EH (cell line): ENCODE data around the gene ESYT1.

Experiments
- DNase-seq: peaks from one replicate; pipeline ENCODE4 v3.0.0-alpha.2; 2015; ENCODE audit warnings: low read depth

Gene ESYT1

DNA sequence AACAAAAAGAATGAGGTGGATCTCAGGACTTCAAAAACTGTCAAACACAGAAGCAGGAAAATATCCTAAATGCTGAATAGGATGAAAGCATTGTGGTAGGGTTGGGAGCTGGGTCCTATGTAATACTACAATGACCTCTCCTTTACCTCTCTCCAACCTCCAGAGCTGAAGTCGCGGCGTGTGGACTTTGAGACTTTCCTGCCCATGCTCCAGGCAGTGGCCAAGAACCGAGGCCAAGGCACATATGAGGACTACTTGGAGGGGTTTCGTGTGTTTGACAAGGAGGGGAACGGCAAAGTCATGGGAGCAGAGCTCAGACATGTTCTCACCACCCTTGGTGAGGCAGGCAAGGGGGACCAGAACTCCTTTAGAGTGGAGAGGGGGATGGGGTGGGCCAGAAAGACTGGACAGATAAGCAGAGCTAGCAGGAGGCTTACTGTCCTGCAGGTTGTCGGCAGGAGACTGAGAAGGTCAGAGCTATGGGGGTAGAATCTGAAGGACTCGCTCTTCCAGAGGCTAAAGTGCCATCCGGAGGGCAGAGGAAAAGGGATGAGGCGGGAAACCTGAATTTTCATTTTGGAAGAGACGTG lies 27.3 kb downstream of the ESYT1 start:
- no peak for DNase-seq

DNA sequence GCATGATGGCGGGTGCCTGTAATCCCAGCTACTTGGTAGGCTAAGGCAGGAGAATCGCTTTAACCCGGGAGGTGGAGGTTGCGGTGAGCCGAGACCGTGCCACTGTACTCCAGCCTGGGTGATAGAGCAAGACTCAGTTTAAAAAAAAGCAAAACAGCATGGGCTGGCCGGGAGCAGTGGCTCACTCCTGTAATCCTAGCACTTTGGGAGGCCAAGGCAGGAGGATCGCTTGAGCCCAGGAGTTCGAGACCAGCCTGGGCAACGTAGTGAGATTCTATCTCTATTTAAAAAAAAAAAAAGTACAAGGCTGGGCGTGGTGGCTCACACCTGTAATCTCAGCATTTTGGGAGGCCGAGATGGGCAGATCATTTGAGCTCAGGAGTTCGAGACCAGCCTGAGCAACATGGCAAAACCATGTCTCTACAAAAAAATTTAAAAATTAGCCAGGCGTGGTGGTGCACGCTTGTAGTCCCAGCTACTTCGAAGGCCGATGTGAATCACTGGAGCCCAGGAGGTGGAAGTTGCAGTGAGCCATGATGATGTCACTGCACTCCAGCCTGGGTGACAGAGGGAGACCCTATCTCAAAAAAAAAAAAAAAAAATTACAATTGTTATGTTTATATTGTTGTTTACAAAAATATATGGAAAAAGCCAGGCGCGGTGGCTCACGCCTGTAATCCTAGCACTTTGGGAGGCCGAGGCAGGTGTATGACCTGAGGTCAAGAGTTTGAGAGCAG lies 28.6 kb downstream of the ESYT1 start:
- DNase-seq = peak; percentile 41

DNA sequence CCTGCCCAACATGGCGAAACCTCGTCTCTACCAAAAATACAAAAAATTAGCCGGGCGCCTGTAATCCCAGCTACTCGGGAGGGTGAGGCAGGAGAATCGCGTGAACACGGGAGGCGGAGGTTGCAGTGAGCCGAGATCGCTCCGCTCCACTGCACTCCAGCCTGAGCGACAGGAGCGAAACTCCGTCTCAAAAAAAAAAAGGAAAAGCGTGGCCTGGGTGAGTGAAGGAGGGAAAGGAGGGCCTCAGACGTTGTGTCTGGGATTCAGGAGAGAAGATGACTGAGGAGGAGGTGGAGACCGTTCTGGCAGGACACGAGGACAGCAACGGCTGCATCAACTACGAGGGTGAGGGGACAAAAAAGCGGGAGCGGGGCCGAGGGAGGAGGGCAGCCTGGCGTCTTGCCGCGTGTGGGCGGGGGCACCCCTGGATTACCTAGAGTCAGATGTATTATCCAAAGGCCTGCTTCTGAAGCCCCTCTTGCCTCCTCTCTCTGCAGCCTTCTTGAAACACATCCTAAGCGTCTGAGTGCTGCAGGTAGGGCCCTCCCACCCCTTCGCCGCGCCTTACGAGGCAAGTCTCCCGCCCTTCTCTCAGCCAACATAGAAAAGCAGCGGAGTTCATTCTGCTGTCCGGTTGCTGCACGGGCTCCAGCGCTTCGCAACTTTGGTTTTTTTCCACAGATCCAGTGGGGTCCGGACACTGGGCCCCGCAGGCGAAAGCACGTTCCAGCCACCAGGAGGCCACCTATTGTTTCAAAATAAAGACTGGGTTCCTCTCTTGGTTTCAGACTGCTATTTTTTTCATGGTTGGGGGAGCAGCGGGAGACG lies 29.3 kb downstream of the ESYT1 start:
- DNase-seq = peak; percentile 93

DNA sequence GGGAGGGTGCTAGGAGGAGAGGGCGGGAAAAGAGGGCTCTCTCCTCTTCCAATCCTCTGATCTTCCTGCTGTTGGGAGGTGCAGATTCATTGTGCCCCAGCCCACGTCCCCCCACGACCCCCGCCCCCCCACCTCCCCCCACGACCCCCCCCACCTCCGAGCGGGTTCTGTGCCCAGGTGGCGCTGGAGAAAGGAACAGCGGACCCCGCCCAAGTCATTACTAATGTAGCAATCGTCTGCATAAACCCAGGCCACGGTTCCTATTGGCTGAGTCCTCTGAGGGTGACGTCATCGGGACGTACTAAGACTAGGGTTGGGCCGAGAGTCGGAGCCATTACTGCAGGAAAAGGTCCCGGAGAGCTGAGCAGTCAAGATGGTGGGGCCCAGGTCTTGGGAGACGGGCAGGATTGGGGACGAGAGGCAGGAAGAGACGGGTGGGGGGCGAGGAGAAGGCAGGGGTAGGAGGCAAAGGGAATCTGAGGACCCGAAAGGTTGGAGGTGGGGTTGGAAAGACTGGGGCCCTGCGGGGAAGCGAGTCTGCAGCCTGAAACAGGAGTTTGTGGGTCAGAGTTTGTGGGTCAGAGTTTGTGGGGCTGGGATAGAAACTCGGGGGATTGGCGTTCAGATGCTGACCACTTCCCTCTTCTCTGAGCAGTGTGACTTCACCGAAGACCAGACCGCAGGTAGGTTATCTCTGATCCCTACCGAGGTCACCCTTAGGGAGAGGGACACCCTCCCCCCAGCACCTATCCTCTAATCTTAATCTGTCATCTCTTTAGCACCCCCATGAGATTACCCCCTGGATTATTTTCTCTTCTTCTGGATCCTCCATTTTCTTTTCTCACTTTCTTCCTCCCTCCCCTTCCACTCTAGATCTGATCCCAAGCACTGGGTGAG lies 30.2 kb downstream of the ESYT1 start, which contains the start of gene MYL6:
MYL6 (plus strand) TSS at position 331 of the 897 bp plus-strand sequence; CDS start at position 374, 43 bp downstream.
- peak; percentile 98 for DNase-seq

DNA sequence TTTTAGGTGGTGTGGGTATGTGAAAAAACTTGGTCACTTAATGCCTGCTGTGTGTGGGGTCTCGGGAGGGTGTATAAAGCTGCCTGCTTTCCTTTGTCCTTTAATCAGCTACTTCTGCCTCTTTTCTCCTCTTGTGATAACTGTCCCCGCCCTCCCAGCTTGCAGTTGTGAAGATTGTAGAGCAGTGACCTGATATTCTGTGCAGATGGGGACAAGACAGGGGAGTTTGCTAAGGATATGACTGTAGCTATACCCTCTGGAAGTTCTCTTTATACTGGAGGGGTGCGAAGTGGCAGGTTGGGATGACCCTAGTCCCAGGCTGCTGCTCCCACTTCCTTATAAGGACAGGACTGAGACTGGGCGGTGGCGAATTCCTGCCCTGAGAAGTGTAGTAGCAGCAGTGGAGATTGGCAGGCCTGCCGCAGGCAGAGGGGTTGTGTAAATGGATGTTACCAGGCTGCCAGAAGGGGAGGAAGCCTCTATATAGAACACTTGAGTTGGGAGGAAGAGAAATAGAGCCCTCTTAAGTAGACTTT lies 30.9 kb downstream of the ESYT1 start:
- peak; percentile 90 for DNase-seq

DNA sequence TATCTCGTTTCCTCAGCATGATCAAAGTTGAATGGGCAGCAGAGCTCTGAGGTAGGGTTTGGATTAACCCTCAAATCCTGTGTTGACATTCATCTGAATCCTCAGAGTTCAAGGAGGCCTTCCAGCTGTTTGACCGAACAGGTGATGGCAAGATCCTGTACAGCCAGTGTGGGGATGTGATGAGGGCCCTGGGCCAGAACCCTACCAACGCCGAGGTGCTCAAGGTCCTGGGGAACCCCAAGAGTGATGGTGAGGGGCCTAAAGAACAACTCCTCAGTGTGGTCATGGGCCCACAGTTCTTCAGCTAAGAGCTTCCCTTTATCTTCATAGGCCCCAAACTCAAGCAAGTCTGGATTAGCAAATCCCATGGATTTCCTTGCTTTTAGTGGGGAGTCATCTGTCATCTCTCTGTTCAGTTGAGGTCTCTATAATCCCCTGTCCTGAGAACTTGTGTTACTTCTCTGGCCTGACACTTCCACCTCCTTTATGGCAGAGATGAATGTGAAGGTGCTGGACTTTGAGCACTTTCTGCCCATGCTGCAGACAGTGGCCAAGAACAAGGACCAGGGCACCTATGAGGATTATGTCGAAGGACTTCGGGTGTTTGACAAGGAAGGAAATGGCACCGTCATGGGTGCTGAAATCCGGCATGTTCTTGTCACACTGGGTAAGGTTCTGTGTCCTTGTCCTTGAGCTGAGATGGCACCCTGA lies 31.6 kb downstream of the ESYT1 start:
- DNase-seq = no peak

DNA sequence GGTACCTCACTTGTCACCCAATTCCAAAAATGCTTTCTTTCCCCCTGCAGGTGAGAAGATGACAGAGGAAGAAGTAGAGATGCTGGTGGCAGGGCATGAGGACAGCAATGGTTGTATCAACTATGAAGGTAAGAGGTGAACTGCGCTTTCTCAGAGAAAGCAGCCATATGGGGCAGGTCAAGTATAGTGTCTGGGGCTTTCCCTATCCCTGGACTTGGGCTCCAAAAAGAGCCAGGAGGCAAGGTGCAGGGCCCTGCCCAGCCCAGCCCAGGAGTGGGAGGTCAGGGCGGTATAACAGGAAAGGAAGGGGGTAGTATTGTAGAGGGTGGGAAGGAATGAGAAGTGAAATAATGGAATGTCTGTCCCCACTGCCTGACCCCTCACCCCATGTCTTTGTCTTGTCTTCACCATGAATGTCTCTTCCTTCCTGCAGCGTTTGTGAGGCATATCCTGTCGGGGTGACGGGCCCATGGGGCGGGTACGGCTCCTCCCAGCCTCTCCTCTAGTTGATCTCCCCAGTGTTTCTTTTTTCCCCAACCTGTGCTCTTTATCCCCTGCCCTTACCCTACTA lies 32.2 kb downstream of the ESYT1 start:
- DNase-seq = peak; percentile 72

DNA sequence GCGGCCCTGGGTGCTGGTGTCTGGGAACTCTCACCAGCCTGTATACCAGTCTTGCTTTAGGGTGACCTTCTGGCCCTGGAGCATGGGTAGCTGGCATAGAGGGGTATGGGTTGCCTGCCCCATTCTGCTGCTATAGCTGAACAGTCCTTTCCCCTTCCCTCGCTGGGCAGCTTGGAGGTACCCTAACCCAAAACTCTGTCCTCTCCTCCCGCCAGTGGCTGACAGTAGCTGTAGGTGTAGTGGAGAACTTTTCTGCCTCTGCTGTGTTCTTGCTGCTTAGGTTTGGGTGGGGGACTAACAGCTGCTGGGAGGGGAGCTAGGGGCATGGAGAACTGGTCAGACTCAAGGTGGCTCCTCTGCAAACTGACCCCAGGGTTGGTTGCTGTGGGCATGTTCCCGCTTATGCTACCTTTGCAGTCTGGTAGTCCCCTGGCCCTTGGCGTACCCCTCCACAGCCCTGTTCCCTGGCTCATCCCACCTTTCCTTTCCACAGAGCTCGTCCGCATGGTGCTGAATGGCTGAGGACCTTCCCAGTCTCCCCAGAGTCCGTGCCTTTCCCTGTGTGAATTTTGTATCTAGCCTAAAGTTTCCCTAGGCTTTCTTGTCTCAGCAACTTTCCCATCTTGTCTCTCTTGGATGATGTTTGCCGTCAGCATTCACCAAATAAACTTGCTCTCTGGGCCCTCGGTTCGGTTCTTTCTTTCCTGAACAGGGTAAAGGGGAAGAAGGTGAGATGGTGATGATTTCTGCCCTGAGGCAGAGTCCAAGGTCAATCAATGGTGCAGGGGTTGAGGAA lies 33.0 kb downstream of the ESYT1 start:
- DNase-seq = no peak

DNA sequence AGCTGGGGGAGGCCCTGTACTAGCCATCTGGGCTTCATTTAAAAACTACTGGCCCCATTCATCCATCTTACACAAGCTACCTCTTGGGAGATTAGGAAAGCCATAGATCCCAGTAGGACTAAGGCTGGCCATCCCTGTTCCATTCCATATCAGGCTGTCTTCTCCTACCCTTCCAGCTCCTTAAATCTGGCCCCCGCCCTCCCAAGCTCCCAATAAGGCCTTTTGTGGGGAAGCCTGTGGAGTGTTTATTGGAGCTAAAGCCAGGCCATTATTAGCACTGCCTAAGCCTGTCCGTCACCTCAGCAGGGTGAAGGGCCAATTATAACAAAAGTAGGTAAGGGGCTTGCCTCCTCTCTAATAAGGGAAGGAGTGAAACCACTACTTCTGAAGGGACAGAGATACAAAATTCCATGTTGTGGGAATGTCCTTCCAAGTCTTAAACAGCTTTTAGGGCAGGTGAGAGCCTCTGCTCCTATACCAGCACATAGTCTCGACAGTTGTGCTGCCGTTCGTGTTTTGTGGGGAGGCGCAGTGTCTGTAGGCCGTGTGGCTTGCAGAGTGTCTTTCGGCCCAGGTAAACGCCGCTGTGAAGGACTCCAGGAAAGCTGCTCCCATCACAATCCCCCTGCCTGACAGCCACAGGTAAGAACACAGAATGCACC lies 33.8 kb downstream of the ESYT1 start:
- DNase-seq = peak; percentile 15

DNA sequence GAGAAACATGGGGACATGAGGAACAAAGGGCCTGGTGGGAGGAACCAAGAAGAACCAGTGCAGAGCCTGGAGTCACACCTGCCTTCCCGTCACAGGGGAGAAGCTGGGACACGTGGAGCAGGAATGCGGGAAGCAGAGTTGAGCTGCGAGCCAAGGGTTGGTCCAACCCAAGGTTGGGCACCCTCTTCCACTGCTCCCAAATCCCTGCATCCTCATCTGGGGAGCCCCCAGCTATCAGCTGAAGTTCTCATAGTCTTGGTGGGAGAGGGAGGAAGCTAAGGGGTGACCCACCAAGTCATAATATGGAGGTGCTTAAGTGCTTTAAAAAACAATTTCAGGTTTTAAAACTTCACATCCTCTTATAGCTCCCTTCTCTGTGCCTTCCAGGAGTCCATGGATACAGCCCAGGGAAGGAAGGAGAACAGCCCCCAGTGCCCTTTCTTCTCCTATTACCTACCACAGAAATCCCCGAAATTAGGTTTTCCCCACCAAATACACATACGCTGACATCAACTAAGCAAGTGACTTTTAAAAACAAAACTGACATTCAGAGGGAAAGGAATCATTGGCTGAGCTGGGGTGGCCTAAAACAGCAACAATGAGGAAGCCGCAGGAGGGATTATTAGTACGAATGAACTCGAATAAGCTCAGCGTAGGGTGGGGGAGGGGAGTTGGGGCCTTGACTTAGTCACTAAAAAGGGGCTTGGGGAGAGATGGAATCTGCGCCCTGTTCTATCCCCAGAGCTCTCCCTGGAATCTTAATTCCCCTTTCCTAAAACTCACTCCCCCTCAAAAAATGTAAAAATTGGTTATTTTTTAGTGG lies 34.6 kb downstream of the ESYT1 start:
- DNase-seq = peak; percentile 36

DNA sequence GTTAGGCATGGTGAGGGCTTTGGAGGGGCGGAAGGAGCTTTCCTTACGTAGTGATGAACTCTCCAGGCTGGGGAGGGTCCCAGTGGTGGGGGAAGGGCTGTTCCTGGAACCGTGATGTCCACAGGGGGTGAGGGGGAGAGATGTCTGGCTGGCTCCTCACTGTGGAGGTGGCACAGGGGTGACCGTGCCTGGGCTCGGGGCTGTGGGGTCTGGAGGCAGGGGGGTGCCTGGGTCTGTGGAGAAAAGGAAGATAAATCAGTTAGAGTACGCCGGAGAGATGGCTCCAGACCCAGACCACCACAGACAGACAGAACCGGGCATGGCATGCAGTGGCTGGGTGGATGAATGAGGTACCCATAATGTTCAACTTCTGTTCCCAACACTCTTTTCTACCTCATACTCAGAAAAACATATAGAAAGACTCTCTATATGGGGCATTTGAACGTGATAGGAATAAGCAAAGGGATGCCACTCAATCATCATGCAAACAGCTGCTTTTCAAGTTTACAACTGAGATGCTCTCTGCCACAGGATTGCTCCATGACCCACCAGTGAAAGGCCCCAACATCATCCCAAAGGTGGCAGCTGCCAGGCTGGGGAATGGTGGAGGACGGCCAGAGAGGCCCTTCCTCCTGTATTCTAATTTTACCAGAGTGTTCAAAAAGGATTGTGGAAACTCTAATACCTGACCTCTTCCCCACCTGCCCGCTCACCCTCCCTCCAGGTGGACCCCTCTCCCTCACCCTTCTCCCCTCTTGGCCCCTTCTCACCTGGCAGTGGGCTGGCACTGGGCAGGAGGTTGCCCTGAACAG lies 35.7 kb downstream of the ESYT1 start:
- peak; percentile 41 for DNase-seq

DNA sequence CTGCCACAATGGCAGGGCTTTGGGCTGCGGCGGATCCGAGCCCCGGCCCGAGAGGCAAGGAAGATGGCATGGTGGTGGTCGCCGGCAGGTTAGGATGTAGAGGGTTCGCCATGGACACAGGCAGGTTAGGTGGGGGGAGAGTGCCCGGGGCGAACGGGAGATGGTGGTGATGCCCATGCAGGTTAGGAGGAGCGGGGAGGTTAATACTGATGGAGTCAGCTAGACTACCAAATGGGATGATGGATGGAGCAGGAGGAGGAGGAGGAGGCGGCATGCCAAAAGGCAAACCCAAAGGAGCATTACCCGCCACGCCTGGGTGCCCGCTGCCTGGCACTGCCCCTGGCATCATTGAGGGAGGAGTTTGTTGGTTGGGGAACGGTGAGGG lies 36.3 kb downstream of the ESYT1 start:
- peak; percentile 31 for DNase-seq

DNA sequence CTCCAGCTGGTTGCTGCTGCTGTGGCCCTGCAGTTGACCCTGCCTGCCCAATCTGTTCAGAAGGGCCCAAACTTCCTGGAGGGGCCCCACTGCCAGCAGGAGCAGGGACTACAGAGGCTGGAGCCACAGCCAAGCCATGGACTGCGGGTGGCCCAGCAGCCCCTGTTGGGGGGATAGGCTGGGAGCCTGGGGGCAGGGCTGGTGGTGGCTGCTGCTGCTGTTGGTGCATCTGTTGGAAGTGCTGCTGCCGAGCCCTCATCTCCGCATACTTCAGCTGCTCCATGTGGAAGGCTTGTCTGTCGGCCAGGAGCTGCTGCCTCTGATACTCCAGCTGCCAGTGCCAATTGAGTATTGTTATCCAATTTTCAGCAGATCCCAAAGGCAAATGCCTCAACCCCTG lies 37.3 kb downstream of the ESYT1 start:
- peak; percentile 42 for DNase-seq

DNA sequence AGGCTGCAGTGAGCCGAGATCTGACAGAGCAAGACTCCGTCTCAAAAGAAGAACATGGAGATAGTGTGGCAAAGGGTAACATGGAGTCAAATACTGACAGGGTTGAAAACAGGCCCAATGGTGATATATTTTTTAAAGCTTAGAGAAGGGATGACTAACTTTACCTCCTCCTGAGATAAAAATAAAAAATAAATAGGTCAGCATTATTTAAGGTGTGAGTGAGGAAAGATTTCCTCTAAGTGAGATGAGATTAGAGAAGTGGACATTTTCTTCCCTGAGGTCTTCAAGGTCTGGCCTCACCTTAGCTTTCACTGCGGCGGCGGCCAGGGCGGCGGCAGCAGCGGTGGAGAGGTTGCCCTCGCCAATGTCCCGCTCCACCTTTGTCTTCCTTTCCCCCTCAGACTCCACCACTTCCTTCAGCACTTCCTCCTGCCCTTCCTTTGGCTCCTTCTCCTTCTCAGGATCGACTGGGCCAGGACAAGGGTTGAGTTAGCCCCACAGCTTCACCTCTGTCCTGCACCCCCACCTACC lies 41.2 kb downstream of the ESYT1 start:
- no peak for DNase-seq

DNA sequence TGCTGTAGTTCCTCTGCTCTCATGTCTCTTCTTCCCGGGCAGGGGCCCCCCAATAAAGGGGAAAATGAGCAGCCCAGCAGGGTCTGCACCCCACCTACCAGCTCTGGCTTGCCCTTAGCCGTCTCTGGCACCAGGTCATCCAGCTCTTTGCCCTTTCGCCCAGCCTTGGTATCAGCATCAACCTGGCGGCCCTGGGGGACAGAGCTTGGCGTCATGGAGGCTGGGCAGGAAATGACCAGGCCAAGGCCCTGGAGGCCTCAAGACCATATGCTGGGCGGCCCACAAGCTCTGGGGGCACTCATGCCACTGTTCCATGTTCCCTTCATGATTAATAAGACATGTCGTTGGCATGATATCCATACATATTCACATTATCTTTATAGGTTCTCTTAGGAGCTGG lies 44.8 kb downstream of the ESYT1 start:
- DNase-seq = no peak

DNA sequence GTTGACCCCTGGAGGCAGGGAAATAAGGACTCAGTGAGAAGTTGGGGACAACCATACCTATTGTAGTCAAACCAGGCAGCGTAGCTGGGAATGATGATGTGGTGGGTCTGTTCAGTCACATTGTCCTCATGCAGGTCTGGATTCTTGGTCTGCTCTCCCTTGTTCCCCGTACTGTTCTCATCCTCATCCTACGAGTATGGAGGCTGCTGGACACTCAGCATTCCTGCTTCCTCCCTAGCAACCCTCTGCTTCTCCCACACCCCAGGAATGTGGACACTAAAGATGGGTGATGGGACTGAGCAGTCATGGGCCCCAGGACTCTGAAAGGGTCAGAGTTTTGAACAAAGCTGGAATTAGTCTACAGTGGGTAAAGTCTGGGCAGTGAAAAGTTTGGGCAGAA lies 50.3 kb downstream of the ESYT1 start:
- no peak for DNase-seq

DNA sequence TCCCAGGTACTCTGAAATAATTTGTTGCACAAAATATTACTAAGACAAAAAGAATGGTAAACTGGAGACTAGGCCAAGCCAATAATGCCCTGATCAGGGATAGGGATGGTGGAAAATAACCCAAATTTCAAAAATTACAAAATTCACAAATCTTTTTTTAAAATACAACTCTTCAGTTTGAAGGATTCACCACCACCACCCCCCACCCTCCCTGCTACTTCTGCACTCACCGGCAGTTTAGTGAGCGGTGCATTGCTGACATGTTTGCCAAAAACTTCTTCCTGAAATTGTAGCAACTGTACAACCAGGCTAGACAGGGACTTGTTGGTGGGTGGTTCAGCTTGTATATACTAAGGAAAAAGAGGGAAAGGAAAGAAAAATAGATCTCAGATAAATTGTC lies 58.9 kb downstream of the ESYT1 start:
- no peak for DNase-seq
